ENCODE data around the gene HMMR. TPM values are rescaled to one million over a fixed set of nuclear protein-coding genes. Genes with fewer than 3 reads are reported as not detected.
"Not testable (repeated sequence)": the region's sequence is repeated elsewhere in the genome, so short reads cannot be mapped to it uniquely, and the experiment has no call there.

The HMMR gene
- total RNA-seq, 2 donors from 2014 or later, result 68.0 to 79.8 TPM

- Mint-ChIP-seq H3K9me3 (no peaks in the 10 kb centered on the region), H3K4me1 (peaks cover 13% of the 10 kb centered on the region), H3K27me3 (no peaks in the 10 kb centered on the region), H3K27ac (no peak overlapping the region), H3K36me3 (ENCODE audit: low read depth) (peaks cover 99% of the 10 kb centered on the region), H3K4me3 (no peak overlapping the region)
- ATAC-seq (replicated peaks), result no peak
These were observed 13.2 kb upstream of the HMMR start for GRCh38 chr5:163447191-163447590.

- H3K27me3 Mint-ChIP-seq, result no peaks in the 10 kb centered on the region
- H3K36me3 Mint-ChIP-seq (ENCODE audit: low read depth), result peaks cover 99% of the 10 kb centered on the region
- ATAC-seq (replicated peaks), result no peak
- H3K4me3 Mint-ChIP-seq, result no peak overlapping the region
- H3K4me1 Mint-ChIP-seq, result peaks cover 13% of the 10 kb centered on the region
- no peak overlapping the region for H3K27ac Mint-ChIP-seq
- H3K9me3 Mint-ChIP-seq, result no peaks in the 10 kb centered on the region
These were observed 12.6 kb upstream of the HMMR start for GRCh38 chr5:163447875-163448274.

- Mint-ChIP-seq H3K4me3 (no peak overlapping the region), H3K27ac (no peak overlapping the region), H3K27me3 (no peaks in the 10 kb centered on the region), H3K36me3 (ENCODE audit: low read depth) (peaks cover 98% of the 10 kb centered on the region), H3K9me3 (no peaks in the 10 kb centered on the region), H3K4me1 (peaks cover 13% of the 10 kb centered on the region)
- no peak for ATAC-seq (replicated peaks)
These were observed 11.9 kb upstream of the HMMR start for GRCh38 chr5:163448491-163448890.

GRCh38 chr5:163451489-163451888, 8.9 kb upstream of the HMMR start:
- Mint-ChIP-seq H3K9me3 (no peaks in the 10 kb centered on the region), H3K27ac (no peak overlapping the region), H3K36me3 (ENCODE audit: low read depth) (peaks cover 95% of the 10 kb centered on the region), H3K4me1 (peaks cover 21% of the 10 kb centered on the region), H3K4me3 (no peak overlapping the region), H3K27me3 (no peaks in the 10 kb centered on the region)
- ATAC-seq (replicated peaks), result no peak

- Mint-ChIP-seq H3K4me1 (peaks cover 30% of the 10 kb centered on the region), H3K36me3 (ENCODE audit: low read depth) (peaks cover 89% of the 10 kb centered on the region), H3K27ac (no peak overlapping the region), H3K9me3 (no peaks in the 10 kb centered on the region), H3K4me3 (no peak overlapping the region), H3K27me3 (no peaks in the 10 kb centered on the region)
- no peak for ATAC-seq (replicated peaks)
These were observed 6.7 kb upstream of the HMMR start for GRCh38 chr5:163453705-163454104.

- Mint-ChIP-seq H3K36me3 (ENCODE audit: low read depth) (peaks cover 90% of the 10 kb centered on the region), H3K4me1 (peaks cover 18% of the 10 kb centered on the region), H3K27ac (peak overlapping the region; percentile 70)
These were observed 5.0 kb upstream of the HMMR start for GRCh38 chr5:163455406-163455805.

GRCh38 chr5:163456029-163456589, 4.3 kb upstream of the HMMR start:
- Mint-ChIP-seq H3K9me3 (no peaks in the 10 kb centered on the region), H3K27ac (no peak overlapping the region), H3K4me3 (peak overlapping the region; percentile 97), H3K27me3 (no peaks in the 10 kb centered on the region), H3K4me1 (peaks cover 18% of the 10 kb centered on the region), H3K36me3 (ENCODE audit: low read depth) (peaks cover 87% of the 10 kb centered on the region)
- no peak for ATAC-seq (replicated peaks)

More at GRCh38 chr5:163455406-163455805, 5.0 kb upstream of the HMMR start:
- H3K9me3 Mint-ChIP-seq; H3K4me3 Mint-ChIP-seq; ATAC-seq (replicated peaks); H3K27me3 Mint-ChIP-seq: not testable (repeated sequence)

- no peak for ATAC-seq (replicated peaks)
- Mint-ChIP-seq H3K36me3 (ENCODE audit: low read depth) (peaks cover 79% of the 10 kb centered on the region), H3K4me1 (peaks cover 18% of the 10 kb centered on the region), H3K27me3 (no peaks in the 10 kb centered on the region), H3K4me3 (peak overlapping the region; percentile 97), H3K9me3 (no peaks in the 10 kb centered on the region), H3K27ac (no peak overlapping the region)
These were observed 3.6 kb upstream of the HMMR start for GRCh38 chr5:163456840-163457239.

GRCh38 chr5:163458778-163459385, 1.6 kb upstream of the HMMR start:
- Mint-ChIP-seq H3K9me3 (no peaks in the 10 kb centered on the region), H3K27ac (peak overlapping the region; percentile 99), H3K4me1 (peaks cover 18% of the 10 kb centered on the region), H3K27me3 (no peaks in the 10 kb centered on the region), H3K36me3 (ENCODE audit: low read depth) (peaks cover 60% of the 10 kb centered on the region), H3K4me3 (peak overlapping the region; percentile 97)
- ATAC-seq (replicated peaks), result no peak

GRCh38 chr5:163459462-163459818, 992 bp upstream of the HMMR start:
- Mint-ChIP-seq H3K4me3 (peak overlapping the region; percentile 97), H3K27ac (peak overlapping the region; percentile 99), H3K36me3 (ENCODE audit: low read depth) (peaks cover 62% of the 10 kb centered on the region), H3K27me3 (no peaks in the 10 kb centered on the region), H3K9me3 (no peaks in the 10 kb centered on the region), H3K4me1 (peaks cover 18% of the 10 kb centered on the region)
- ATAC-seq (replicated peaks), result no peak

- Mint-ChIP-seq H3K36me3 (ENCODE audit: low read depth) (peaks cover 62% of the 10 kb centered on the region), H3K9me3 (no peaks in the 10 kb centered on the region), H3K27ac (peak within 1 kb of the TSS; percentile 99), H3K4me1 (peaks cover 14% of the 10 kb centered on the region), H3K27me3 (no peaks in the 10 kb centered on the region), H3K4me3 (peak within 1 kb of the TSS; percentile 97)
- peak; percentile 85 for ATAC-seq (replicated peaks)
These were observed 442 bp upstream of the HMMR start, which contains the start of gene NUDCD2 for GRCh38 chr5:163459819-163460561. NUDCD2 (minus strand) TSS chr5:163460102; CDS start chr5:163460050, 52 bp downstream.

- Mint-ChIP-seq H3K36me3 (ENCODE audit: low read depth) (peaks cover 42% of the 10 kb centered on the region), H3K27ac (no peak overlapping the region), H3K4me1 (no peaks in the 10 kb centered on the region), H3K27me3 (no peaks in the 10 kb centered on the region), H3K9me3 (no peaks in the 10 kb centered on the region), H3K4me3 (peak overlapping the region; percentile 97)
- ATAC-seq (replicated peaks), result no peak
These were observed 2.6 kb downstream of the HMMR start for GRCh38 chr5:163463063-163463435.

- Mint-ChIP-seq H3K4me3 (no peak overlapping the region), H3K36me3 (ENCODE audit: low read depth) (peaks cover 54% of the 10 kb centered on the region), H3K27me3 (no peaks in the 10 kb centered on the region), H3K4me1 (no peaks in the 10 kb centered on the region), H3K27ac (no peak overlapping the region), H3K9me3 (no peaks in the 10 kb centered on the region)
- no peak for ATAC-seq (replicated peaks)
These were observed 7.2 kb downstream of the HMMR start for GRCh38 chr5:163467682-163468081.

GRCh38 chr5:163473635-163474243, 13.3 kb downstream of the HMMR start:
- H3K27me3 Mint-ChIP-seq, result no peaks in the 10 kb centered on the region
- H3K36me3 Mint-ChIP-seq (ENCODE audit: low read depth), result peaks cover 85% of the 10 kb centered on the region
- no peaks in the 10 kb centered on the region for H3K9me3 Mint-ChIP-seq
- no peak overlapping the region for H3K4me3 Mint-ChIP-seq
- H3K27ac Mint-ChIP-seq, result no peak overlapping the region
- no peaks in the 10 kb centered on the region for H3K4me1 Mint-ChIP-seq
- peak; percentile 52 for ATAC-seq (replicated peaks)

GRCh38 chr5:163475411-163475810, 15.0 kb downstream of the HMMR start:
- no peaks in the 10 kb centered on the region for H3K27me3 Mint-ChIP-seq
- peaks cover 88% of the 10 kb centered on the region for H3K36me3 Mint-ChIP-seq (ENCODE audit: low read depth)
- no peaks in the 10 kb centered on the region for H3K4me1 Mint-ChIP-seq
- no peak overlapping the region for H3K4me3 Mint-ChIP-seq
- no peaks in the 10 kb centered on the region for H3K9me3 Mint-ChIP-seq
- ATAC-seq (replicated peaks), result no peak
- H3K27ac Mint-ChIP-seq, result no peak overlapping the region

Data from activated T-helper 17 cell treated with anti-CD3 and anti-CD28 coated beads, Interleukin-2, amount 50 U/mL, for 72 hours (primary cell).